Measurements from ENCODE around the gene MYO5B.

GRCh38 chr18:50232419-50232818 is 37.5 kb upstream of the MYO5B start:
- no peak for TF ChIP-seq CTCF (IDR thresholded peaks at IDR 0.05)
- no peak for TF ChIP-seq POLR2A (IDR thresholded peaks at IDR 0.05)

All from esophagus squamous epithelium (tissue), 4 donors.